Left lung (tissue), 10 donors: Measurements from ENCODE around the gene PNKD. TPM values are rescaled to one million over a fixed set of nuclear protein-coding genes. Genes with fewer than 3 reads are reported as not detected.

Source experiments
- ATAC-seq: fragments of 200-7000 bp; cut with Tn5 transposase; one replicate; pipeline ENCODE4 v1.9.1; 2020; ENCODE audit warnings: moderate library complexity
- DNase-seq, 4 donors: peaks; one replicate each; pipeline ENCODE4 v3.0.0-alpha.2; 2013 to 2020
- H3K27ac ChIP-seq, 2 donors: fragments of 200-600 bp; sonication (generic) in 1 of 2; one replicate each; pipeline versions ENCODE4 v1.5.0 to v1.8.0; 2020 to 2021
- H3K27me3 ChIP-seq, 2 donors: fragments of 200-600 bp; sonication (generic) in 1 of 2; one replicate each; pipeline versions ENCODE4 v1.5.0 to v1.8.0; 2020 to 2021
- H3K36me3 ChIP-seq, 2 donors: fragments of 200-600 bp; sonication (generic) in 1 of 2; one replicate each; pipeline versions ENCODE4 v1.5.0 to v1.8.0; 2020 to 2021
- H3K4me1 ChIP-seq, 2 donors: fragments of 200-600 bp; one replicate each; pipeline ENCODE4 v1.8.0; 2021
- H3K4me3 ChIP-seq, 2 donors: fragments of 200-600 bp; sonication (generic) in 1 of 2; one replicate each; pipeline versions ENCODE4 v1.5.0 to v1.8.0; 2020 to 2021; ENCODE audit warnings: mild to moderate bottlenecking in 1 of 2
- H3K9me3 ChIP-seq, 2 donors: fragments of 200-600 bp; sonication (generic) in 1 of 2; one replicate each; pipeline versions ENCODE4 v1.5.0 to v1.8.0; 2020 to 2021
- CTCF ChIP-seq, 2 donors: fragments of 200-600 bp; sonication (generic) in 1 of 2; IDR thresholded peaks; one replicate each; pipeline versions ENCODE4 v1.5.0 to v1.8.0; 2021; ENCODE audit warnings: antibody characterized with exemption in 2 of 2
- intact Hi-C, 2 donors: fragments of 100-400 bp; cut with DNase I; formaldehyde crosslinking; loops; one replicate each; pipeline versions ENCODE4 v1.11.2 to v1.14.2; 2022
- polyA plus RNA-seq, 6 donors: library from polyadenylated mRNA; unstranded; fragments of 120-200 nt; gene quantifications; one replicate each; pipeline ENCODE4 v1.2.1, GENCODE V29; 2013; ENCODE audit not compliant: insufficient read length in 6 of 6
- total RNA-seq, 2 donors: library from RNA; stranded (reverse); fragmentation: NEBNext Ultra II Directional; extraction: Animal tissue kit (Norgen Biotek cat#: 25700); gene quantifications; one replicate each; pipeline ENCODE4 v1.2.1, GENCODE V29; 2021
- donor health status: DM: no; HTN: yes; CAD: no.
- donor health status: DM: no; HTN: no; CAD: no.

Gene PNKD
- total and polyA plus RNA-seq, 8 donors = 58.2 to 96.8 (median 62.4) TPM

DNA sequence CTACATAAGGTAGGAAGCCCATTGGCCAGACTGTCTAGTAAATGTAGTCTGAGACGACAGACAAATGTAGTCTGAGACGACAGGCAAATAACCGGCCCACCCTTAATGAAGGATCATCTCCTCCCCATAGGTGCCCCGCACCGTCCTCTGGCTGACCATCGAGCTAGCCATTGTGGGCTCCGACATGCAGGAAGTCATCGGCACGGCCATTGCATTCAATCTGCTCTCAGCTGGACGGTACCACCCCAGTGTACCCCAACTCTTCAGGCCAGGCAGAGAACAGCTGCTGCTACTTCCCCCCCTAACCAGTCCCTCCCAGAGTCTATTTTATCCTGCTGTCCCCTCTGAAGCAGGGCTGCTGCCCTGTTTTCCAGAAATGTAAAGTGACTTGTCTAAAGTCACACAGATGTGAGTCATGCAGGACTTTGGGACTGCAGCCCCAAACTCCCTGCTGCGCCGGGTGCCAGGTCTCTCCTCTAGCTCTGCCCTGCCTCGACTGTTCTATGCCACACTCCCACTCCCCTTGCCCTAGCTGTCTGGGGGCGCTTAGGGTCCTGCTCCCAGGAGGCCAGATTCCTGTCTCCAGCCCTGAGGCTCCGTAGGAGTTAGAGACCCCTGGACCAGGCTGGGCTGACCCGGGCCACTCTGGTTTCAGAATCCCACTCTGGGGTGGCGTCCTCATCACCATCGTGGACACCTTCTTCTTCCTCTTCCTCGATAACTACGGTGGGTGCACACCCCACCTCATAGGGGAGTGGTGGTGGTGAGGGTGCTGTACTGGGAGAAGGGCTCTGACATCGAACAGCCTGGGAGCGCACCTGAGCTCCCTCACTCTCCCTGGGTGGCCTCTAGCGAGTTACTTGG is 116.4 kb downstream of the PNKD start:
- H3K4me1 ChIP-seq = peaks cover 0 to 70% of the 10 kb centered on the region in 2 donors
- DNase-seq = peak in 1 of 4 donors; percentile 47
- intact Hi-C loops = no loop called here
- no peaks in the 10 kb centered on the region for H3K9me3 ChIP-seq
- H3K36me3 ChIP-seq = peaks cover 0 to 72% of the 10 kb centered on the region in 2 donors
- TF ChIP-seq CTCF (IDR thresholded peaks at IDR 0.05) = no peak
- H3K27me3 ChIP-seq = no peaks in the 10 kb centered on the region
- H3K4me3 ChIP-seq = peak overlapping the region in 1 of 2 donors; percentile 55
- H3K27ac ChIP-seq = peak overlapping the region; percentile 73 to 77
- ATAC-seq = no peak

DNA sequence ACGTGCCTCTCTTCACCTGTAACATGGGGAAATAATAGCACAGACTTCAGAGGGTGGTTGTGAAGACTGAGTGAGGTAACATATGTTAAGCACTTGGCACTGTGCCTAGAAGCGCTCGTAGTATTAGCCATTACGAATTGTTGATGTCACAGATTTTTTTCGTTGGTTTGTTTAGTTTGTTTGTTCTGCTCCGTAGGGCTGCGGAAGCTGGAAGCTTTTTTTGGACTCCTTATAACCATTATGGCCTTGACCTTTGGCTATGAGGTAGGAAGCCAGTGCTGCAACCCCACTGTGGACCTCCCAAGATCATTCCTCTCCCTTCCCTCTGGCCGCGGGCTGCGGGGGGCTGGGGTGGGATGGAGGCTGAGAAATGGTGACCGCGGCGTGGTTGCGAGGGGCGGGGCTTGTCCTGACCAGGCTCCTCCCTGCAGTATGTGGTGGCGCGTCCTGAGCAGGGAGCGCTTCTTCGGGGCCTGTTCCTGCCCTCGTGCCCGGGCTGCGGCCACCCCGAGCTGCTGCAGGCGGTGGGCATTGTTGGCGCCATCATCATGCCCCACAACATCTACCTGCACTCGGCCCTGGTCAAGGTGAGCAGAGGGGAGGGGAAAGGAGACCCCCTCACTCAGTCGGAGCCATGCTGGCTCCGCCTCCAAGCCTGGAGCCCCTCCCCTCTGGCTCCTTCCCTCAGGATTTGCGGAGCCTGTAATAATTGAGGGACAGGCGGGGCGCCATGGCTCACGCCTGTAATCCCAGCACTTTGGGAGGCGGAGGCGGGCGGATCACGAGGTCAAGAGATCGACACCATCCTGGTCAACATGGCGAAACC is 117.3 kb downstream of the PNKD start:
- no peak for TF ChIP-seq CTCF (IDR thresholded peaks at IDR 0.05)
- ATAC-seq (peak; percentile 91), DNase-seq (peak; percentile 75 to 91 (median 84))
- intact Hi-C loops = no loop called here
- Histone ChIP-seq H3K36me3 (peaks cover 0 to 80% of the 10 kb centered on the region in 2 donors), H3K4me1 (peaks cover 0 to 75% of the 10 kb centered on the region in 2 donors), H3K27ac (peak overlapping the region; percentile 73 to 77), H3K27me3 (no peaks in the 10 kb centered on the region), H3K4me3 (peak overlapping the region; percentile 28 to 55), H3K9me3 (no peaks in the 10 kb centered on the region)

- ATAC-seq (no peak), DNase-seq (no peak)
- Histone ChIP-seq H3K9me3 (no peaks in the 10 kb centered on the region), H3K27ac (peak overlapping the region in 1 of 2 donors; percentile 77), H3K27me3 (no peaks in the 10 kb centered on the region), H3K4me3 (no peak overlapping the region), H3K36me3 (peaks cover 0 to 95% of the 10 kb centered on the region in 2 donors), H3K4me1 (peaks cover 0 to 87% of the 10 kb centered on the region in 2 donors)
- no peak for TF ChIP-seq CTCF (IDR thresholded peaks at IDR 0.05)
- intact Hi-C loops = loop anchor here in 1 of 2 donors (10.0 kb wide), 1 partner anchor 115 kb away; the partner anchor contains the start of genes AAMP and PNKD
Observed at GRCh38 chr2:218389333-218390150, 119.2 kb downstream of the PNKD start.

- H3K4me1 ChIP-seq = peaks cover 4 to 84% of the 10 kb centered on the region in 2 donors
- no peak overlapping the region for H3K27ac ChIP-seq
- intact Hi-C loops = loop anchor here in 1 of 2 donors (10.0 kb wide), 1 partner anchor 116 kb away; the partner anchor contains the start of genes AAMP and PNKD
- H3K9me3 ChIP-seq = no peaks in the 10 kb centered on the region
- H3K27me3 ChIP-seq = no peaks in the 10 kb centered on the region
- DNase-seq (peak in 1 of 4 donors; percentile 79), ATAC-seq (no peak)
- H3K36me3 ChIP-seq = peaks cover 0 to 84% of the 10 kb centered on the region in 2 donors
- no peak for TF ChIP-seq CTCF (IDR thresholded peaks at IDR 0.05)
- H3K4me3 ChIP-seq = no peak overlapping the region
Observed at GRCh38 chr2:218391202-218391601, 120.9 kb downstream of the PNKD start.
